Mesendoderm (in vitro differentiated cells): ENCODE measurements around the gene LTO1.
"Not testable (repeated sequence)": the region's sequence is repeated elsewhere in the genome, so short reads cannot be mapped to it uniquely, and the experiment has no call there.

Experiments used
- DNase-seq: peaks from one replicate; pipeline ENCODE4 v3.0.0; 2013
- H2AK5ac ChIP-seq: 2 replicates; pipeline ENCODE4 v1.6.1; 2013; ENCODE audit warnings: low read length, inconsistent platforms
- H2BK120ac ChIP-seq: 2 replicates; pipeline ENCODE4 v1.6.1; 2013; ENCODE audit warnings: low read depth, mild to moderate bottlenecking, low read length, moderate library complexity, mixed read lengths
- H2BK15ac ChIP-seq: replicated peaks from 2 replicates; pipeline ENCODE4 v1.6.1; 2013; ENCODE audit warnings: low read depth, mild to moderate bottlenecking, moderate library complexity
- H2BK5ac ChIP-seq: 2 replicates; pipeline ENCODE4 v1.6.1; 2013; ENCODE audit warnings: low read length, inconsistent platforms
- H3K18ac ChIP-seq: 2 replicates; pipeline ENCODE4 v1.6.1; 2013; ENCODE audit warnings: mild to moderate bottlenecking, low read length, mixed read lengths
- H3K23ac ChIP-seq: one replicate; pipeline ENCODE4 v1.6.1; 2013; ENCODE audit warnings: low read length
- H3K27ac ChIP-seq: 2 replicates; pipeline ENCODE4 v1.5.1; 2013; ENCODE audit warnings: low read depth, mild to moderate bottlenecking, inconsistent platforms, low read length, moderate library complexity
- H3K27me3 ChIP-seq: 2 replicates; pipeline ENCODE4 v1.6.1; 2013; ENCODE audit warnings: low read length, control low read depth, mild to moderate bottlenecking, inconsistent platforms; ENCODE audit not compliant: insufficient read depth, poor library complexity
- H3K36me3 ChIP-seq: 2 replicates; pipeline ENCODE4 v1.6.1; 2013; ENCODE audit warnings: low read length, inconsistent platforms; ENCODE audit not compliant: control insufficient read depth, insufficient read depth
- H3K4ac ChIP-seq: one replicate; pipeline ENCODE4 v1.6.1; 2013; ENCODE audit warnings: low read depth, mild to moderate bottlenecking, low read length, moderate library complexity
- H3K4me1 ChIP-seq: 2 replicates; pipeline ENCODE4 v1.6.1; 2013; ENCODE audit warnings: low read depth, low read length, inconsistent platforms; ENCODE audit not compliant: control insufficient read depth
- H3K4me2 ChIP-seq: 2 replicates; pipeline ENCODE4 v1.6.1; 2013; ENCODE audit warnings: low read length
- H3K4me3 ChIP-seq: 2 replicates; pipeline ENCODE4 v1.5.1; 2013; ENCODE audit warnings: mild to moderate bottlenecking, low read length
- H3K56ac ChIP-seq: one replicate; pipeline ENCODE4 v1.6.1; 2013; ENCODE audit warnings: low read length
- H3K79me1 ChIP-seq: 2 replicates; pipeline ENCODE4 v1.6.1; 2013; ENCODE audit warnings: low read length, inconsistent platforms
- H3K79me2 ChIP-seq: 2 replicates; pipeline ENCODE4 v1.6.1; 2013; ENCODE audit warnings: mild to moderate bottlenecking, low read length; ENCODE audit not compliant: control insufficient read depth, insufficient read depth
- H3K9ac ChIP-seq: 2 replicates; pipeline ENCODE4 v1.6.1; 2013; ENCODE audit warnings: low read length, inconsistent platforms
- H4K5ac ChIP-seq: one replicate; pipeline ENCODE4 v1.6.1; 2013; ENCODE audit warnings: low read length
- H4K8ac ChIP-seq: one replicate; pipeline ENCODE4 v1.6.1; 2013; ENCODE audit warnings: low read depth, mild to moderate bottlenecking, control low read depth, low read length, moderate library complexity
- WGBS: extraction: QIAGEN DNeasy Blood & Tissue Kit; methylation state at CpG from one replicate; pipeline ENCODE4 v1.1.7; 2013; ENCODE audit warnings: low lambda C conversion rate, missing lambda C conversion rate; ENCODE audit not compliant: insufficient coverage; ENCODE audit errors: extremely low coverage; 5-methylcytosine and 5-hydroxymethylcytosine counted together

Gene LTO1

DNA sequence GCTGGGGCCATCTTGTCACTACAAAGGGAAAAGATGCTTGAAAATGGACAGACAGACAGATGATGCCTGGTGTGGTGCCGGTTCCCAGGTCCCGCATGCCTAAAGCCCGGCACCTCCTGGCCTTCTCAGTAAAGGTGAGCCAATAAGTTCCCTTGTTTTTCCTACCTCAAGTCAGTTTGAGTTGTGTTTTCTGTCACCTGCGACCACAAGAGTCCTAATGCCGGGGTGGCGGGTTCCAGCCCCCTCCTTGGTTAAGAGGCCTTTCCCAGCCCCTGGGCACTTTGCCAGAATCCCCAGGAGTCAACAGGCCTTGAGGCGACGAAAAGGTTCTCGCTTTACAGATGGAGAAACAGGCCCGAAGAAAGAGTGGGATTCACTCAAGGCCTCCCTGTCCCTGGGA is 19.6 kb upstream of the LTO1 start:
- Histone ChIP-seq H2BK5ac (no peak overlapping the region), H2AK5ac (no peak overlapping the region), H4K5ac (no peak overlapping the region), H3K79me2 (no peaks in the 10 kb centered on the region), H3K18ac (no peak overlapping the region), H4K8ac (no peak overlapping the region), H3K27ac (no peak overlapping the region), H2BK120ac (no peak overlapping the region), H3K4me3 (no peak overlapping the region), H3K36me3 (no peaks in the 10 kb centered on the region), H3K4me1 (no peaks in the 10 kb centered on the region), H3K27me3 (no peaks in the 10 kb centered on the region), H3K23ac (no peak overlapping the region), H2BK15ac (no peak overlapping the region), H3K4me2 (no peak overlapping the region), H3K9ac (no peak overlapping the region), H3K4ac (no peak overlapping the region), H3K79me1 (no peaks in the 10 kb centered on the region), H3K56ac (no peak overlapping the region)
- no peak for DNase-seq
- WGBS = no CpG with 5 or more reads among the region's 10 CpGs

GRCh38 chr11:69692422-69692821 is 17.3 kb upstream of the LTO1 start:
- H3K79me2 ChIP-seq = no peaks in the 10 kb centered on the region
- no peak overlapping the region for H3K27ac ChIP-seq
- no peak overlapping the region for H3K18ac ChIP-seq
- no peak overlapping the region for H3K23ac ChIP-seq
- no peak overlapping the region for H3K9ac ChIP-seq
- no peak overlapping the region for H3K4me2 ChIP-seq
- H3K4me3 ChIP-seq = no peak overlapping the region
- no peak overlapping the region for H2BK120ac ChIP-seq
- H3K4me1 ChIP-seq = no peaks in the 10 kb centered on the region
- no peak overlapping the region for H3K56ac ChIP-seq
- H2BK15ac ChIP-seq = no peak overlapping the region
- H4K5ac ChIP-seq = no peak overlapping the region
- no peaks in the 10 kb centered on the region for H3K36me3 ChIP-seq
- no peaks in the 10 kb centered on the region for H3K79me1 ChIP-seq
- H2AK5ac ChIP-seq = no peak overlapping the region
- no peak overlapping the region for H3K4ac ChIP-seq
- DNase-seq = no peak
- no peaks in the 10 kb centered on the region for H3K27me3 ChIP-seq
- no peak overlapping the region for H2BK5ac ChIP-seq
- H4K8ac ChIP-seq = no peak overlapping the region

- no peak overlapping the region for H3K23ac ChIP-seq
- H3K4ac ChIP-seq = no peak overlapping the region
- no CpG with 5 or more reads among the region's 2 CpGs for WGBS
- H2AK5ac ChIP-seq = no peak overlapping the region
- H3K4me3 ChIP-seq = no peak overlapping the region
- H3K27ac ChIP-seq = no peak overlapping the region
- H3K4me1 ChIP-seq = no peaks in the 10 kb centered on the region
- no peak overlapping the region for H3K18ac ChIP-seq
- H2BK5ac ChIP-seq = no peak overlapping the region
- no peaks in the 10 kb centered on the region for H3K36me3 ChIP-seq
- H2BK15ac ChIP-seq = no peak overlapping the region
- no peak overlapping the region for H4K8ac ChIP-seq
- no peaks in the 10 kb centered on the region for H3K79me2 ChIP-seq
- H2BK120ac ChIP-seq = no peak overlapping the region
- no peak overlapping the region for H3K9ac ChIP-seq
- H3K56ac ChIP-seq = no peak overlapping the region
- no peak overlapping the region for H3K4me2 ChIP-seq
- no peak overlapping the region for H4K5ac ChIP-seq
- no peaks in the 10 kb centered on the region for H3K27me3 ChIP-seq
- DNase-seq = peak; percentile 40
- no peaks in the 10 kb centered on the region for H3K79me1 ChIP-seq
Measured at GRCh38 chr11:69691463-69691862, 16.3 kb upstream of the LTO1 start.

- DNase-seq = no peak
- Histone ChIP-seq H2BK120ac (no peak overlapping the region), H3K9ac (no peak overlapping the region), H2BK5ac (no peak overlapping the region), H3K27ac (no peak overlapping the region), H3K4me2 (no peak overlapping the region), H3K36me3 (no peaks in the 10 kb centered on the region), H3K23ac (no peak overlapping the region), H3K4me1 (no peaks in the 10 kb centered on the region), H3K4ac (no peak overlapping the region), H3K56ac (no peak overlapping the region), H3K18ac (no peak overlapping the region), H4K8ac (no peak overlapping the region), H2AK5ac (no peak overlapping the region), H2BK15ac (no peak overlapping the region), H3K79me2 (no peaks in the 10 kb centered on the region), H3K27me3 (no peaks in the 10 kb centered on the region), H3K4me3 (no peak overlapping the region), H4K5ac (no peak overlapping the region), H3K79me1 (no peaks in the 10 kb centered on the region)
- no CpG with 5 or more reads among the region's 5 CpGs for WGBS
Measured at GRCh38 chr11:69689484-69690319, 14.5 kb upstream of the LTO1 start.

GRCh38 chr11:69687969-69688771 is 13.0 kb upstream of the LTO1 start:
- H3K4ac ChIP-seq, H3K79me2 ChIP-seq, H4K8ac ChIP-seq, H3K4me1 ChIP-seq, H3K18ac ChIP-seq, H2BK15ac ChIP-seq, H3K56ac ChIP-seq, H4K5ac ChIP-seq, H3K36me3 ChIP-seq, H3K4me2 ChIP-seq, H2BK5ac ChIP-seq, H2AK5ac ChIP-seq, H3K9ac ChIP-seq, H3K27me3 ChIP-seq, H3K4me3 ChIP-seq, H3K27ac ChIP-seq, H2BK120ac ChIP-seq, H3K23ac ChIP-seq, H3K79me1 ChIP-seq: not testable (repeated sequence)
- no CpG with 5 or more reads among the region's 5 CpGs for WGBS
- peak; percentile 30 for DNase-seq
